ENCODE data around the gene EDNRB. TPM values are rescaled to one million over a fixed set of nuclear protein-coding genes. Genes with fewer than 3 reads are reported as not detected.

EDNRB gene
- polyA plus RNA-seq, 1 donor (not counting 4 experiments of a cell fraction or from before 2014, with no cell fraction given) = 0.01 TPM

GRCh38 chr13:77892491-77892890 lies 26.1 kb downstream of the EDNRB start:
- no peak overlapping the region for H3K27ac ChIP-seq (ENCODE audit: control insufficient read depth, insufficient read depth, low read length)
- no peak overlapping the region for H3K4me3 ChIP-seq (ENCODE audit: control insufficient read depth in 2 of 3, extremely low read depth in 1 of 3, insufficient read depth in 2 of 3, low read depth in 1 of 3, low read length in 3 of 3)
- DNase-seq (ENCODE audit: low read depth, low spot score) = no peak
- no peaks in the 10 kb centered on the region for H4K20me1 ChIP-seq (ENCODE audit: control insufficient read depth, extremely low read depth, insufficient read depth, low read length)
- H3K4me1 ChIP-seq (ENCODE audit: control insufficient read depth, extremely low read depth, insufficient read depth, low read length) = no peaks in the 10 kb centered on the region
- dilution Hi-C loops (cut with MboI; ENCODE audit: extremely low pct_ligation_motif_present, low sequenced_read_pairs) = no loop called here
- no peak overlapping the region for H2AFZ ChIP-seq (ENCODE audit: control insufficient read depth, low read length)
- TF ChIP-seq CTCF (optimal IDR thresholded peaks at IDR 0.05 in 1 of 3, IDR thresholded peaks at IDR 0.05 in 1 of 3, conservative IDR thresholded peaks at IDR 0.05 in 1 of 3; ENCODE audit: extremely low read depth in 1 of 3, insufficient read depth in 2 of 3, low read length in 3 of 3) (no peak), EZH2 (IDR thresholded peaks at IDR 0.05; ENCODE audit: low read length) (no peak)
- no peaks in the 10 kb centered on the region for H3K36me3 ChIP-seq (ENCODE audit: control insufficient read depth in 2 of 2, extremely low read depth in 1 of 2, insufficient read depth in 2 of 2, low read length in 2 of 2)
- no peaks in the 10 kb centered on the region for H3K9me1 ChIP-seq (ENCODE audit: control insufficient read depth, extremely low read depth, insufficient read depth, low read length)
- no peaks in the 10 kb centered on the region for H3K27me3 ChIP-seq (ENCODE audit: control insufficient read depth, extremely low read depth, insufficient read depth, low read length)
- H3K9ac ChIP-seq (ENCODE audit: control insufficient read depth, extremely low read depth, insufficient read depth, low read length) = no peak overlapping the region
- H3K9me3 ChIP-seq (ENCODE audit: control insufficient read depth, low read depth, low read length) = no peaks in the 10 kb centered on the region
- no peaks in the 10 kb centered on the region for H3K79me2 ChIP-seq (ENCODE audit: control insufficient read depth, insufficient read depth, low read length)
- no peak overlapping the region for H3K4me2 ChIP-seq (ENCODE audit: control insufficient read depth, extremely low read depth, insufficient read depth, low read depth, low read length)
- FAIRE-seq = no peak

- H3K27ac ChIP-seq (ENCODE audit: control insufficient read depth, insufficient read depth, low read length) = no peak overlapping the region
- TF ChIP-seq EZH2 (IDR thresholded peaks at IDR 0.05; ENCODE audit: low read length) = no peak
- no peaks in the 10 kb centered on the region for H3K9me3 ChIP-seq (ENCODE audit: control insufficient read depth, low read depth, low read length)
- no peaks in the 10 kb centered on the region for H3K79me2 ChIP-seq (ENCODE audit: control insufficient read depth, insufficient read depth, low read length)
- H4K20me1 ChIP-seq (ENCODE audit: control insufficient read depth, extremely low read depth, insufficient read depth, low read length) = no peaks in the 10 kb centered on the region
- H2AFZ ChIP-seq (ENCODE audit: control insufficient read depth, low read length) = no peak overlapping the region
- no peaks in the 10 kb centered on the region for H3K4me1 ChIP-seq (ENCODE audit: control insufficient read depth, extremely low read depth, insufficient read depth, low read length)
- dilution Hi-C loops (cut with MboI; ENCODE audit: extremely low pct_ligation_motif_present, low sequenced_read_pairs) = no loop called here
- H3K27me3 ChIP-seq (ENCODE audit: control insufficient read depth, extremely low read depth, insufficient read depth, low read length) = no peaks in the 10 kb centered on the region
- DNase-seq (ENCODE audit: low read depth, low spot score) = no peak
- H3K9ac ChIP-seq (ENCODE audit: control insufficient read depth, extremely low read depth, insufficient read depth, low read length) = no peak overlapping the region
- no peak overlapping the region for H3K4me2 ChIP-seq (ENCODE audit: control insufficient read depth, extremely low read depth, insufficient read depth, low read depth, low read length)
- no peak overlapping the region for H3K4me3 ChIP-seq (ENCODE audit: control insufficient read depth in 2 of 3, extremely low read depth in 1 of 3, insufficient read depth in 2 of 3, low read depth in 1 of 3, low read length in 3 of 3)
- no peaks in the 10 kb centered on the region for H3K9me1 ChIP-seq (ENCODE audit: control insufficient read depth, extremely low read depth, insufficient read depth, low read length)
- no peaks in the 10 kb centered on the region for H3K36me3 ChIP-seq (ENCODE audit: control insufficient read depth in 2 of 2, extremely low read depth in 1 of 2, insufficient read depth in 2 of 2, low read length in 2 of 2)
- no peak for FAIRE-seq
These were observed 27.1 kb downstream of the EDNRB start for GRCh38 chr13:77891486-77891885.

GRCh38 chr13:77891041-77891440 lies 27.6 kb downstream of the EDNRB start:
- dilution Hi-C loops (cut with MboI; ENCODE audit: extremely low pct_ligation_motif_present, low sequenced_read_pairs) = no loop called here
- H3K36me3 ChIP-seq (ENCODE audit: control insufficient read depth in 2 of 2, extremely low read depth in 1 of 2, insufficient read depth in 2 of 2, low read length in 2 of 2) = no peaks in the 10 kb centered on the region
- H4K20me1 ChIP-seq (ENCODE audit: control insufficient read depth, extremely low read depth, insufficient read depth, low read length) = no peaks in the 10 kb centered on the region
- H3K4me2 ChIP-seq (ENCODE audit: control insufficient read depth, extremely low read depth, insufficient read depth, low read depth, low read length) = no peak overlapping the region
- no peak overlapping the region for H3K4me3 ChIP-seq (ENCODE audit: control insufficient read depth in 2 of 3, extremely low read depth in 1 of 3, insufficient read depth in 2 of 3, low read depth in 1 of 3, low read length in 3 of 3)
- H3K4me1 ChIP-seq (ENCODE audit: control insufficient read depth, extremely low read depth, insufficient read depth, low read length) = no peaks in the 10 kb centered on the region
- no peak overlapping the region for H3K27ac ChIP-seq (ENCODE audit: control insufficient read depth, insufficient read depth, low read length)
- no peak for FAIRE-seq
- H3K9me1 ChIP-seq (ENCODE audit: control insufficient read depth, extremely low read depth, insufficient read depth, low read length) = no peaks in the 10 kb centered on the region
- no peaks in the 10 kb centered on the region for H3K9me3 ChIP-seq (ENCODE audit: control insufficient read depth, low read depth, low read length)
- no peaks in the 10 kb centered on the region for H3K27me3 ChIP-seq (ENCODE audit: control insufficient read depth, extremely low read depth, insufficient read depth, low read length)
- no peak for TF ChIP-seq CTCF (optimal IDR thresholded peaks at IDR 0.05 in 1 of 3, IDR thresholded peaks at IDR 0.05 in 1 of 3, conservative IDR thresholded peaks at IDR 0.05 in 1 of 3; ENCODE audit: extremely low read depth in 1 of 3, insufficient read depth in 2 of 3, low read length in 3 of 3)
- H3K79me2 ChIP-seq (ENCODE audit: control insufficient read depth, insufficient read depth, low read length) = no peaks in the 10 kb centered on the region
- no peak overlapping the region for H3K9ac ChIP-seq (ENCODE audit: control insufficient read depth, extremely low read depth, insufficient read depth, low read length)
- H2AFZ ChIP-seq (ENCODE audit: control insufficient read depth, low read length) = no peak overlapping the region
- no peak for DNase-seq (ENCODE audit: low read depth, low spot score)
